Measurements from ENCODE around the gene PRR15. TPM values are rescaled to one million over a fixed set of nuclear protein-coding genes. Genes with fewer than 3 reads are reported as not detected.

The PRR15 gene
- total RNA-seq, 4 donors from 2014 or later: 0.47 to 0.64 (median 0.47) TPM; not detected in 1

- no peaks in the 10 kb centered on the region for H3K4me1 ChIP-seq
- TF ChIP-seq CTCF (IDR thresholded peaks at IDR 0.05) (no peak), EP300 (IDR thresholded peaks at IDR 0.05) (no peak), POLR2A (IDR thresholded peaks at IDR 0.05) (no peak), POLR2AphosphoS5 (IDR thresholded peaks at IDR 0.05) (no peak)
- H3K36me3 ChIP-seq: no peaks in the 10 kb centered on the region
- H3K27me3 ChIP-seq: peaks cover 6% of the 10 kb centered on the region
- no peak for DNase-seq (ENCODE audit: low spot score in 2 of 2)
- no peak overlapping the region for H3K4me3 ChIP-seq
- no peaks in the 10 kb centered on the region for H3K9me3 ChIP-seq
- H3K27ac ChIP-seq: no peak overlapping the region
- WGBS: 96% methylated on average over 3 of the region's 3 CpGs
Observed at GRCh38 chr7:29555061-29555460, 8.6 kb upstream of the PRR15 start.

DNA sequence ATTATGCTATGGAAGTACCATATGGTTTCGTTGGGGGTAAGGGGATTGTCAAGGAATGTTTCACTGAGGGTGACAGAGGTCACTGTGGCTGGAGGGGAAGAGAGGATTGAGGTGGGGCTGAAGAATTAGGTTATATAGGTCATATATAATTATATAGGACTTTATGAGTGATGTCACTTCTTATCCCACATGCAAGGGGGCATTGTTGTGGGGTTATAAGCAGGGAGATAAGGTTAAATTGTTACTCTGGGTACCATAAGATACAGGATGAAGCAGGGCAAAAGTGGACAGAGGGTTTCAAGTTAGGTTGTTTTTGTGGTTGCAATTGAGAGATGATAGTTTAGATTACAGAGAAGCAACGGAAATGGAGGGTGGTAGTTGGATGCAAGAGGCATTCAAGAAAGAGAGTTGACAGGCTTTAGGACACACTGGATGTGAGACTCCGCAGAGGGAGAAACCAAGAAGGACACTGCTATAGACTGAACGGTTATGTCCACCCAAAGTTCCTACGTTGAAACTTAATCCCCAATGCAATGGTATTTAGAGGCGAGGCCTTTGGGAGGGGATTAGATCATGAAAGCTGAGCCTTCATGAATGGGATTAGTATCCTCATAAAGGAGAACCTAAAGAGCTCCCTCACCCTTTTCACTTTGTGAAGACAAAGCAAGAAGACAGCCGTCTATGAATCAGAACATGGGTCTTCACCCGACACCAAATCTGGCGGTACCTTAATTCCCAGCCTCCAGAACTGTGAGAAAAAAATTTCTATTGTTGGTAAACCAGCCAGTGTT lies 7.0 kb upstream of the PRR15 start:
- WGBS: 79% methylated on average over 9 of the region's 9 CpGs
- H3K9me3 ChIP-seq: no peaks in the 10 kb centered on the region
- no peaks in the 10 kb centered on the region for H3K36me3 ChIP-seq
- TF ChIP-seq POLR2A (IDR thresholded peaks at IDR 0.05): no peak
- TF ChIP-seq CTCF (IDR thresholded peaks at IDR 0.05): no peak
- no peak for TF ChIP-seq POLR2AphosphoS5 (IDR thresholded peaks at IDR 0.05)
- TF ChIP-seq EP300 (IDR thresholded peaks at IDR 0.05): no peak
- H3K4me1 ChIP-seq: no peaks in the 10 kb centered on the region
- DNase-seq (ENCODE audit: low spot score in 2 of 2): no peak
- peaks cover 13% of the 10 kb centered on the region for H3K27me3 ChIP-seq
- no peak overlapping the region for H3K27ac ChIP-seq
- no peak overlapping the region for H3K4me3 ChIP-seq

- TF ChIP-seq POLR2A (IDR thresholded peaks at IDR 0.05): no peak
- TF ChIP-seq EP300 (IDR thresholded peaks at IDR 0.05): no peak
- TF ChIP-seq POLR2AphosphoS5 (IDR thresholded peaks at IDR 0.05): no peak
- no peak for TF ChIP-seq CTCF (IDR thresholded peaks at IDR 0.05)
- no peak for DNase-seq (ENCODE audit: low spot score in 2 of 2)
- H3K27ac ChIP-seq: no peak overlapping the region
- H3K4me1 ChIP-seq: peaks cover 6% of the 10 kb centered on the region
- WGBS: 63% methylated on average over 3 of the region's 3 CpGs
- no peaks in the 10 kb centered on the region for H3K9me3 ChIP-seq
- no peak overlapping the region for H3K4me3 ChIP-seq
- no peaks in the 10 kb centered on the region for H3K36me3 ChIP-seq
- H3K27me3 ChIP-seq: peaks cover 26% of the 10 kb centered on the region
Observed at GRCh38 chr7:29557954-29558353, 5.7 kb upstream of the PRR15 start.

- WGBS: 89% methylated on average over 7 of the region's 7 CpGs
- H3K27me3 ChIP-seq: peaks cover 57% of the 10 kb centered on the region
Observed at GRCh38 chr7:29561271-29561670, 2.4 kb upstream of the PRR15 start.

More at GRCh38 chr7:29561271-29561670, 2.4 kb upstream of the PRR15 start:
- DNase-seq (ENCODE audit: low spot score in 2 of 2): no peak
- Histone ChIP-seq H3K27ac (no peak overlapping the region), H3K36me3 (no peaks in the 10 kb centered on the region), H3K9me3 (no peaks in the 10 kb centered on the region), H3K4me1 (peaks cover 39% of the 10 kb centered on the region), H3K4me3 (no peak overlapping the region)
- TF ChIP-seq CTCF (IDR thresholded peaks at IDR 0.05): no peak
- no peak for TF ChIP-seq EP300 (IDR thresholded peaks at IDR 0.05)
- TF ChIP-seq POLR2A (IDR thresholded peaks at IDR 0.05): no peak
- no peak for TF ChIP-seq POLR2AphosphoS5 (IDR thresholded peaks at IDR 0.05)
